K562 (cell line): ENCODE results near the gene TAF1A. TPM values are rescaled to one million over a fixed set of nuclear protein-coding genes. Genes with fewer than 3 reads are reported as not detected.

Experiments
- ATAC-seq: fragments of 200-7000 bp; cut with Tn5 transposase; 3 replicates; pipeline ENCODE4 v1.9.1; 2020; ENCODE audit warnings: moderate library complexity
- BruUV-seq: library from RNA; stranded (reverse); fragments of 400-500 nt; replicated peaks from 2 replicates; lab custom pipeline; 2021; lab: Mats Ljungman, UMichigan
- CTCF ChIA-PET: fragments of 300-600 bp; formaldehyde crosslinking; extraction: SDS; loops from one replicate; lab custom pipeline; 2021; ENCODE audit warnings: low intra/inter-chr PET ratio; lab: Yijun Ruan, JAX
- POLR2A ChIA-PET: fragments of 300-600, 350-650 bp; sonication (Branson Sonifier 250); formaldehyde crosslinking; extraction: SDS; loops from one replicate; lab custom pipeline; 2021; ENCODE audit warnings: antibody characterized with exemption, inconsistent platforms; lab: Yijun Ruan, JAX
- DNase-seq, 4 experiments: peaks; one replicate each; pipeline versions ENCODE4 v3.0.0 to v3.0.0-alpha.2; 2011 to 2018; ENCODE audit warnings: low spot score in 3 of 4, mixed read lengths in 3 of 4; ENCODE audit errors: extremely low read depth in 1 of 4
- FAIRE-seq: peaks from 2 replicates; lab custom pipeline; 2011; peaks lifted over from hg19 to GRCh38; lab: Jason Lieb, UNC
- H2AFZ ChIP-seq: 2 replicates; pipeline ENCODE4 v1.6.0; 2011; ENCODE audit warnings: low read depth, low read length, control low read depth, inconsistent platforms
- H3K27ac ChIP-seq: fragments of 200-600 bp; 3 replicates; pipeline ENCODE4 v1.8.0; 2011; ENCODE audit warnings: low read depth, mild to moderate bottlenecking, control low read depth, inconsistent platforms, low read length, moderate library complexity, mixed read lengths; ENCODE audit errors: extremely low read depth
- H3K27me3 ChIP-seq, 2 experiments: fragments of 300-600 bp in 1 of 2; 2 replicates in 1 of 2; 3 replicates in 1 of 2; pipeline versions ENCODE4 v1.6.0 to v1.8.0; 2011; ENCODE audit warnings: inconsistent platforms in 2 of 2, low read length in 2 of 2, mild to moderate bottlenecking in 1 of 2, mixed read lengths in 1 of 2, moderate library complexity in 1 of 2; ENCODE audit not compliant: control insufficient read depth in 2 of 2, insufficient read depth in 2 of 2
- H3K36me3 ChIP-seq: fragments of 300-600 bp; 3 replicates; pipeline ENCODE4 v1.8.0; 2011; ENCODE audit warnings: mild to moderate bottlenecking, low read length, inconsistent platforms; ENCODE audit not compliant: control insufficient read depth, insufficient read depth
- H3K4me1 ChIP-seq, 2 experiments: fragments of 200-600 bp in 1 of 2; replicated peaks in 1 of 2; 2 replicates in 1 of 2; 3 replicates in 1 of 2; pipeline versions ENCODE4 v1.5.1 to v1.8.0; 2011; ENCODE audit warnings: inconsistent platforms in 2 of 2, low read length in 2 of 2, mild to moderate bottlenecking in 1 of 2, mixed read lengths in 1 of 2, moderate library complexity in 1 of 2; ENCODE audit not compliant: control insufficient read depth in 2 of 2, insufficient read depth in 2 of 2
- H3K4me2 ChIP-seq: 2 replicates; pipeline ENCODE4 v1.6.1; 2011; ENCODE audit warnings: low read length, control low read depth, inconsistent platforms, mixed read lengths; ENCODE audit not compliant: insufficient read depth
- H3K4me3 ChIP-seq: fragments of 200-600 bp; sonication (generic), shearing (Covaris generic); 2 replicates; pipeline ENCODE4 v1.5.1; 2016; ENCODE audit warnings: control low read depth, inconsistent platforms
- H3K79me2 ChIP-seq: fragments of 200-600 bp; 3 replicates; pipeline ENCODE4 v1.8.0; 2011; ENCODE audit warnings: low read length, inconsistent platforms; ENCODE audit not compliant: control insufficient read depth, insufficient read depth
- H3K9ac ChIP-seq, 2 experiments: 2 replicates each; pipeline versions ENCODE4 v1.6.0 to v1.6.1; 2011; ENCODE audit warnings: low read depth in 2 of 2, low read length in 2 of 2, control low read depth in 1 of 2, inconsistent platforms in 1 of 2, mild to moderate bottlenecking in 1 of 2, mixed read lengths in 1 of 2; ENCODE audit not compliant: insufficient read depth in 1 of 2
- H3K9me1 ChIP-seq: one replicate; pipeline ENCODE4 v1.6.0; 2011; ENCODE audit warnings: inconsistent platforms, mild to moderate bottlenecking, low read length, moderate library complexity; ENCODE audit not compliant: control insufficient read depth, insufficient read depth
- H3K9me3 ChIP-seq: replicated peaks from 2 replicates; pipeline ENCODE4 v1.5.1; 2011; ENCODE audit warnings: low read depth, low read length, inconsistent platforms; ENCODE audit not compliant: control insufficient read depth, insufficient read depth
- H4K20me1 ChIP-seq: replicated peaks from 2 replicates; pipeline ENCODE4 v1.6.1; 2011; ENCODE audit warnings: low read length, inconsistent platforms, mixed read lengths; ENCODE audit not compliant: control insufficient read depth, insufficient read depth
- ATF3 ChIP-seq, 2 experiments: fragments of 450-650 bp in 1 of 2; sonication (generic) in 1 of 2; formaldehyde crosslinking in 1 of 2; IDR thresholded peaks in 1 of 2; conservative IDR thresholded peaks in 1 of 2; 2 replicates each; pipeline versions ENCODE4 v1.6.1 to v1.8.1; 2016 to 2023; ENCODE audit warnings: mild to moderate bottlenecking in 2 of 2, moderate library complexity in 2 of 2, inconsistent platforms in 1 of 2, missing genetic modification reagents in 1 of 2
- ATF7 ChIP-seq: fragments of 450-650 bp; IDR thresholded peaks from 2 replicates; pipeline ENCODE4 v1.7.1; 2014; ENCODE audit warnings: mild to moderate bottlenecking, moderate library complexity
- CEBPG ChIP-seq, 3 experiments: fragments of 200-800 bp in 1 of 3; sonication (Bioruptor generic) in 1 of 3; sonication (generic) in 1 of 3; formaldehyde crosslinking in 1 of 3; IDR thresholded peaks in 2 of 3; conservative IDR thresholded peaks in 1 of 3; 2 replicates each; pipeline versions ENCODE4 v1.6.1 to v1.8.0; 2016 to 2022; ENCODE audit warnings: missing compliant biosample characterization in 2 of 3, missing genetic modification characterization in 2 of 3, mild to moderate bottlenecking in 1 of 3, missing genetic modification reagents in 1 of 3
- HMGN3 ChIP-seq: IDR thresholded peaks from 2 replicates; pipeline ENCODE4 v1.6.1; 2011; ENCODE audit warnings: borderline replicate concordance, low read depth, mild to moderate bottlenecking, mixed read lengths, low read length; ENCODE audit not compliant: insufficient read length; ENCODE audit errors: extremely low read depth
- L3MBTL2 ChIP-seq: fragments of 450-650 bp; IDR thresholded peaks from 2 replicates; pipeline ENCODE4 v1.6.1; 2016; ENCODE audit warnings: mild to moderate bottlenecking, moderate library complexity
- LEF1 ChIP-seq: fragments of 450-650 bp; IDR thresholded peaks from 2 replicates; pipeline ENCODE4 v1.6.1; 2016; ENCODE audit warnings: mild to moderate bottlenecking
- MAZ ChIP-seq, 2 experiments: fragments of 450-650 bp in 1 of 2; sonication (generic) in 1 of 2; formaldehyde crosslinking; IDR thresholded peaks in 1 of 2; conservative IDR thresholded peaks in 1 of 2; 2 replicates each; pipeline versions ENCODE4 v1.4.0 to v1.5.0; 2020; ENCODE audit warnings: mild to moderate bottlenecking in 1 of 2, missing genetic modification reagents in 1 of 2
- NCOR1 ChIP-seq: fragments of 450-650 bp; IDR thresholded peaks from 2 replicates; pipeline ENCODE4 v1.6.1; 2016; ENCODE audit warnings: mild to moderate bottlenecking, moderate library complexity
- NR1H2 ChIP-seq: sonication (generic); formaldehyde crosslinking; IDR thresholded peaks from 2 replicates; pipeline ENCODE4 v1.4.0; 2020; ENCODE audit warnings: mild to moderate bottlenecking, missing genetic modification reagents
- RBM34 ChIP-seq: fragments of 200-400 bp; formaldehyde crosslinking; IDR thresholded peaks from 2 replicates; pipeline ENCODE4 v1.6.1; 2018; ENCODE audit warnings: low read length, borderline replicate concordance; ENCODE audit not compliant: insufficient read depth
- XRCC4 ChIP-seq: IDR thresholded peaks from one replicate; pipeline ENCODE4 v1.6.1; 2011; ENCODE audit not compliant: insufficient read depth, insufficient read length; ENCODE audit errors: extremely low read depth
- ZBTB1 ChIP-seq: sonication (generic); formaldehyde crosslinking; IDR thresholded peaks from 2 replicates; pipeline ENCODE4 v1.8.1; 2023; ENCODE audit warnings: missing genetic modification reagents, low read depth, mild to moderate bottlenecking, borderline replicate concordance
- ZBTB8A ChIP-seq: fragments of 450-650 bp; IDR thresholded peaks from 2 replicates; pipeline ENCODE4 v1.6.1; 2018; ENCODE audit warnings: mild to moderate bottlenecking, moderate library complexity; ENCODE audit not compliant: partially characterized antibody
- ZNF239 ChIP-seq: fragments of 250-450 bp; sonication (Bioruptor Pico); IDR thresholded peaks from 2 replicates; pipeline ENCODE4 v1.4.0; 2020; ENCODE audit warnings: mild to moderate bottlenecking
- ZNF263 ChIP-seq: sonication (generic); formaldehyde crosslinking; IDR thresholded peaks from 2 replicates; pipeline ENCODE4 v1.8.0; 2022; ENCODE audit warnings: mild to moderate bottlenecking, missing genetic modification reagents, borderline replicate concordance
- ZNF436 ChIP-seq: fragments of 250-450, 450-650 bp; sonication (Bioruptor Pico); formaldehyde crosslinking; IDR thresholded peaks from 2 replicates; pipeline ENCODE4 v1.7.0; 2020; ENCODE audit warnings: mild to moderate bottlenecking
- WGBS: fragments of 100-300 bp; shearing (Covaris generic); methylation state at CpG from one replicate; pipeline ENCODE4 v1.1.6; 2016; ENCODE audit warnings: low coverage, mixed read lengths; ENCODE audit not compliant: insufficient coverage; ENCODE audit errors: missing lambda C conversion rate; 5-methylcytosine and 5-hydroxymethylcytosine counted together
- in situ Hi-C: fragments of 300-500 bp; cut with MboI; formaldehyde crosslinking; loops from 4 replicates; pipeline ENCODE4 v1.15.0; 2018; ENCODE audit warnings: inconsistent platforms, mixed read lengths
- intact Hi-C: fragments of 100-400 bp; cut with micrococcal nuclease; formaldehyde crosslinking; loops from 2 replicates; pipeline ENCODE4 v1.14.2; 2022
- polyA plus RNA-seq, 8 experiments: library from polyadenylated mRNA; depleted of rRNA in 4 of 8; stranded (reverse) in 5 of 8; unstranded in 3 of 8; fragments of >200 nt; fragmentation: Nextera tagmentation in 2 of 8; fragmentation: Illumina TruSeq in 1 of 8; extraction: Ambion mirVana in 2 of 8; extraction: Trizol in 1 of 8; gene quantifications; 2 replicates each; pipeline versions ENCODE4 v1.2.1 to v1.2.3, GENCODE V29; 2011 to 2014; ENCODE audit warnings: inconsistent platforms in 1 of 8, missing spikeins in 1 of 8
- total RNA-seq, 7 experiments: library from RNA; depleted of rRNA in 6 of 7; stranded (reverse); fragments of >200 nt in 6 of 7; fragmentation: Illumina TruSeq in 2 of 7; extraction: Trizol in 2 of 7; gene quantifications; 2 replicates each; pipeline versions ENCODE4 v1.2.1 to v1.2.3, GENCODE V29; 2011 to 2021; ENCODE audit warnings: low replicate concordance in 1 of 7

TAF1A gene
- total and polyA plus RNA-seq, 9 of the 15 experiments (the other 6 are each of a cell fraction or from before 2014, with no cell fraction given): 17.8 to 36.8 (median 25.3) TPM

- ATAC-seq (peak; percentile 77), DNase-seq (peak in 2 of 4 experiments; percentile 19 to 29), FAIRE-seq (no peak)
- H3K9me1 ChIP-seq: no peaks in the 10 kb centered on the region
- no peak within 1 kb of the TSS for H3K4me2 ChIP-seq
- no peaks in the 10 kb centered on the region for H3K9me3 ChIP-seq
- H2AFZ ChIP-seq: peak within 1 kb of the TSS; percentile 12; the same call in 1 of the 2 replicates
- no peak for TF ChIP-seq ZNF436
- TF ChIP-seq ATF7: peak; percentile 20; the same call in 1 of the 2 replicates
- TF ChIP-seq MAZ (CRISPR knock-in tag; conservative IDR thresholded peaks at IDR 0.05 in 1 of 2, IDR thresholded peaks at IDR 0.05 in 1 of 2): peak in 1 of 2 experiments; percentile 62; a peak in 2 of 4 replicates
- no peak for TF ChIP-seq NR1H2 (CRISPR knock-in tag)
- no peak for TF ChIP-seq HMGN3
- TF ChIP-seq ZBTB8A: no peak
- no peak for TF ChIP-seq ZNF239 (CRISPR knock-in tag)
- TF ChIP-seq CEBPG (CRISPR knock-in tag; IDR thresholded peaks at IDR 0.05): no peak
- TF ChIP-seq CEBPG (tag; conservative IDR thresholded peaks at IDR 0.05 in 1 of 2, IDR thresholded peaks at IDR 0.05 in 1 of 2): peak; percentile 5 to 72; a peak in 1 of 4 replicates
- no peak for TF ChIP-seq LEF1
- TF ChIP-seq L3MBTL2: peak; percentile 38; the same call in 1 of the 2 replicates
- TF ChIP-seq ATF3 (IDR thresholded peaks at IDR 0.05): peak; percentile 74
- TF ChIP-seq ATF3 (CRISPR knock-in tag; conservative IDR thresholded peaks at IDR 0.05): no peak
- TF ChIP-seq ZNF263 (CRISPR knock-in tag): peak; percentile 96
- no peak for TF ChIP-seq RBM34
- TF ChIP-seq ZBTB1: no peak
- TF ChIP-seq XRCC4: no peak
- TF ChIP-seq NCOR1: no peak
- H3K36me3 ChIP-seq: no peaks in the 10 kb centered on the region
- intact Hi-C loops: no loop called here
- ChIA-PET POLR2A (no interaction called here), CTCF (no interaction called here)
- H3K27me3 ChIP-seq: peaks cover 2 to 34% of the 10 kb centered on the region in 2 experiments; a peak in 4 of 5 replicates
- H3K9ac ChIP-seq: no peak within 1 kb of the TSS
- H3K4me1 ChIP-seq: peaks cover 3 to 9% of the 10 kb centered on the region in 2 experiments; a peak in 4 of 5 replicates
- no peak within 1 kb of the TSS for H3K27ac ChIP-seq
- H3K4me3 ChIP-seq: no peak within 1 kb of the TSS
- no peaks in the 10 kb centered on the region for H4K20me1 ChIP-seq
- in situ Hi-C loops: no loop called here
- no TSS peak for BruUV-seq
- no peaks in the 10 kb centered on the region for H3K79me2 ChIP-seq
- WGBS: 8% methylated on average over 8 of the region's 8 CpGs
Measured at GRCh38 chr1:222547944-222548671, 41.6 kb downstream of the TAF1A start, which contains the start of gene HHIPL2. HHIPL2 (minus strand) TSS chr1:222548104; CDS start chr1:222548044, 60 bp downstream.
